Heart left ventricle (tissue), 16 donors: ENCODE measurements around the gene SETBP1. TPM values are rescaled to one million over a fixed set of nuclear protein-coding genes. Genes with fewer than 3 reads are reported as not detected.

Source experiments
- ATAC-seq, 4 donors: fragments of 200-7000 bp; cut with Tn5 transposase; one replicate each; pipeline ENCODE4 v1.9.1; 2020 to 2022; ENCODE audit warnings: moderate library complexity in 4 of 4, mild to moderate bottlenecking in 3 of 4, moderate number of reproducible peaks in 1 of 4
- DNase-seq, 5 donors: peaks; one replicate each; pipeline ENCODE4 v3.0.0-alpha.2; 2020
- H3K27ac ChIP-seq, 12 donors: fragments of 200-600 bp; sonication (generic) in 4 of 12; one replicate each; pipeline versions ENCODE4 v1.5.0 to v1.8.0; 2016 to 2022; ENCODE audit warnings: mild to moderate bottlenecking in 2 of 12
- H3K27me3 ChIP-seq, 9 donors: fragments of 200-600 bp; sonication (generic) in 2 of 9; one replicate each; pipeline versions ENCODE4 v1.5.1 to v1.8.0; 2016 to 2022; ENCODE audit warnings: mild to moderate bottlenecking in 3 of 9
- H3K36me3 ChIP-seq, 9 donors: fragments of 200-600 bp; sonication (generic) in 2 of 9; one replicate each; pipeline versions ENCODE4 v1.5.0 to v1.8.0; 2018 to 2022; ENCODE audit warnings: mild to moderate bottlenecking in 2 of 9
- H3K4me1 ChIP-seq, 12 donors: fragments of 200-600 bp; sonication (generic) in 4 of 12; one replicate each; pipeline versions ENCODE4 v1.5.0 to v1.8.0; 2016 to 2022; ENCODE audit warnings: mild to moderate bottlenecking in 3 of 12
- H3K4me3 ChIP-seq, 12 donors: fragments of 200-600 bp; sonication (generic) in 4 of 12; one replicate each; pipeline versions ENCODE4 v1.5.0 to v1.8.0; 2017 to 2022; ENCODE audit warnings: mild to moderate bottlenecking in 9 of 12, moderate library complexity in 4 of 12
- H3K9me3 ChIP-seq, 12 donors: fragments of 200-600 bp; sonication (generic) in 4 of 12; one replicate each; pipeline versions ENCODE4 v1.5.0 to v1.8.0; 2016 to 2022; ENCODE audit warnings: mild to moderate bottlenecking in 1 of 12
- CTCF ChIP-seq, 12 donors: fragments of 200-600 bp; sonication (generic) in 4 of 12; IDR thresholded peaks; one replicate each; pipeline versions ENCODE4 v1.5.0 to v1.8.0; 2018 to 2022; ENCODE audit warnings: antibody characterized with exemption in 12 of 12, mild to moderate bottlenecking in 5 of 12
- POLR2A ChIP-seq, 2 donors: fragments of 450-650 bp; IDR thresholded peaks; one replicate each; pipeline ENCODE4 v1.6.1; 2017; ENCODE audit warnings: antibody characterized with exemption in 2 of 2, mild to moderate bottlenecking in 2 of 2, moderate library complexity in 2 of 2
- WGBS, 4 donors: extraction: QIAGEN DNeasy Blood & Tissue Kit in 2 of 4; methylation state at CpG; one replicate each; pipeline versions ENCODE4 v1.1.5 to v1.1.7; 2013 to 2018; 5-methylcytosine and 5-hydroxymethylcytosine counted together
- intact Hi-C, 10 donors: fragments of 100-400 bp; cut with DNase I; formaldehyde crosslinking; loops; one replicate each; pipeline versions ENCODE4 v1.11.1 to v1.14.2; 2022
- polyA plus RNA-seq, 2 donors: library from polyadenylated mRNA; stranded (reverse); fragments of 200-250 nt; gene quantifications; one replicate each; pipeline ENCODE4 v1.2.3, GENCODE V29; 2013
- total RNA-seq, 9 donors: library from RNA; depleted of rRNA in 2 of 9; stranded (reverse); fragments of >200 nt in 2 of 9; fragmentation: NEBNext Ultra II Directional in 3 of 9; extraction: Animal tissue kit (Norgen Biotek cat#: 25700) in 3 of 9; gene quantifications; one replicate each; pipeline versions ENCODE4 v1.1.0 to v1.2.4, GENCODE V29; 2016 to 2023
- donor health status: ischemic (EF 13 %, LVEDD 7.1; RV severe dilation, severe dysfunction).
- donor health status: healthy with polysubstance abuse.
- donor health status: DM: no; HTN: yes; CAD: no.
- donor health status: DM: no; HTN: no; CAD: no.
- donor health status: ischemic (EF 25% LVEDD 6.9; RV normal size, moderate dysfunction).
- donor health status: ischemic (EF 25% LVEDD 5.7; RV mildly dilated, moderate dysfunction).
- donor health status: healthy.
- donor health status: DM: yes; HTN: yes; CAD: no.
- donor health status: ischemic (EF 35%, LVEDD 5.7; RV mildly dilated, moderate dysfunction).
- donor health status: nonischemic (EF 11% LVEDD 7.7; RV severe dilation, severe dysfunction).
- donor health status: DM: yes; HTN: yes; CAD: no.
- donor health status: PGD.
- donor health status: ischemic (EF 29% LVEDD 5.4; RV normal size, mild dysfunction).
- donor health status: nonischemic (EF 23%, LVEDD 6.1; RV moderate dilation, normal function).

The SETBP1 gene
- total and polyA plus RNA-seq, 11 donors, result 1.2 to 10.6 (median 5.5) TPM

GRCh38 chr18:44672506-44672905, 8.2 kb upstream of the SETBP1 start:
- DNase-seq (no peak), ATAC-seq (no peak)
- TF ChIP-seq POLR2A (IDR thresholded peaks at IDR 0.05) (no peak), CTCF (IDR thresholded peaks at IDR 0.05) (no peak)
- Histone ChIP-seq H3K27ac (no peak overlapping the region), H3K4me3 (no peak overlapping the region), H3K9me3 (no peaks in the 10 kb centered on the region), H3K36me3 (no peaks in the 10 kb centered on the region), H3K4me1 (peaks cover 0 to 16% (median 0%) of the 10 kb centered on the region in 12 donors), H3K27me3 (no peaks in the 10 kb centered on the region)
- 73 to 82% (median 80%) methylated on average over 3 of the region's 3 CpGs for WGBS, 4 donors
- intact Hi-C loops, result loop anchor here in 5 of 10 donors (10.0 kb wide), 5 partner anchors 78 to 542 kb away; no protein-coding TSS in a partner anchor

- Histone ChIP-seq H3K4me3 (no peak overlapping the region), H3K9me3 (no peaks in the 10 kb centered on the region), H3K36me3 (no peaks in the 10 kb centered on the region), H3K4me1 (peaks cover 0 to 11% (median under 1%) of the 10 kb centered on the region in 12 donors), H3K27me3 (no peaks in the 10 kb centered on the region), H3K27ac (no peak overlapping the region)
- no peak for ATAC-seq
- WGBS, 4 donors, result 53 to 76% (median 66%) methylated on average over 3 of the region's 3 CpGs
- intact Hi-C loops, result loop anchor here in 5 of 10 donors (10.0 kb wide), 5 partner anchors 79 to 541 kb away; no protein-coding TSS in a partner anchor
- no peak for DNase-seq
- no peak for TF ChIP-seq CTCF (IDR thresholded peaks at IDR 0.05)
- TF ChIP-seq POLR2A (IDR thresholded peaks at IDR 0.05), result no peak
These were observed 7.3 kb upstream of the SETBP1 start for GRCh38 chr18:44673256-44673880.

GRCh38 chr18:44677933-44678332, 2.8 kb upstream of the SETBP1 start:
- no peaks in the 10 kb centered on the region for H3K9me3 ChIP-seq
- DNase-seq, result no peak
- H3K36me3 ChIP-seq, result no peaks in the 10 kb centered on the region
- 93 to 96% (median 95%) methylated on average over 7 of the region's 7 CpGs for WGBS, 4 donors
- intact Hi-C loops, result loop anchor here (2.0 to 10.0 kb wide), 10 partner anchors 83 to 537 kb away; no protein-coding TSS in a partner anchor
- no peak for TF ChIP-seq CTCF (IDR thresholded peaks at IDR 0.05)
- ATAC-seq, result no peak
- H3K4me1 ChIP-seq, result peaks cover 0 to 21% (median 10%) of the 10 kb centered on the region in 12 donors
- H3K27me3 ChIP-seq, result peaks cover 0 to 16% (median 0%) of the 10 kb centered on the region in 9 donors
- H3K4me3 ChIP-seq, result no peak overlapping the region
- H3K27ac ChIP-seq, result no peak overlapping the region

GRCh38 chr18:44678725-44679055, 2.0 kb upstream of the SETBP1 start:
- ATAC-seq (no peak), DNase-seq (no peak)
- TF ChIP-seq CTCF (IDR thresholded peaks at IDR 0.05) (no peak), POLR2A (IDR thresholded peaks at IDR 0.05) (no peak)
- 14 to 19% (median 18%) methylated on average over 7 of the region's 7 CpGs for WGBS, 4 donors
- Histone ChIP-seq H3K27me3 (peaks cover 0 to 16% (median 0%) of the 10 kb centered on the region in 9 donors), H3K4me1 (peaks cover 0 to 29% (median 15%) of the 10 kb centered on the region in 12 donors), H3K4me3 (peak overlapping the region; percentile 47 to 96 (median 80)), H3K9me3 (no peaks in the 10 kb centered on the region), H3K36me3 (no peaks in the 10 kb centered on the region), H3K27ac (peak overlapping the region in 11 of 12 donors; percentile 95 to 99 (median 98))
- intact Hi-C loops, result loop anchor here (1.0 to 10.0 kb wide), 11 partner anchors 84 to 536 kb away; no protein-coding TSS in a partner anchor
